Vagina (tissue), 2 donors: ENCODE data around the gene PLAAT3. TPM values are rescaled to one million over a fixed set of nuclear protein-coding genes. Genes with fewer than 3 reads are reported as not detected.
"Not testable (repeated sequence)": the region's sequence is repeated elsewhere in the genome, so short reads cannot be mapped to it uniquely, and the experiment has no call there.

Source experiments
- DNase-seq, 2 donors: peaks; one replicate each; pipeline ENCODE4 v3.0.0-alpha.2; 2017; ENCODE audit errors: extremely low spot score in 2 of 2
- H3K27ac ChIP-seq: fragments of 200-600 bp; sonication (generic); one replicate; pipeline ENCODE4 v1.5.1; 2019
- H3K27me3 ChIP-seq: fragments of 200-600 bp; sonication (generic); one replicate; pipeline ENCODE4 v1.5.1; 2019
- H3K36me3 ChIP-seq, 2 donors: fragments of 200-600 bp; sonication (generic); one replicate each; pipeline ENCODE4 v1.5.1; 2017 to 2019
- H3K4me1 ChIP-seq: fragments of 200-600 bp; sonication (generic); one replicate; pipeline ENCODE4 v1.5.1; 2019
- H3K4me3 ChIP-seq, 2 donors: fragments of 200-600 bp; sonication (generic); 1 replicate in 1 of 2; 2 replicates in 1 of 2; pipeline ENCODE4 v1.5.1; 2016 to 2019
- H3K9me3 ChIP-seq: fragments of 200-600 bp; sonication (generic); one replicate; pipeline ENCODE4 v1.5.1; 2019
- CTCF ChIP-seq, 3 experiments: fragments of 450-650 bp in 2 of 3; fragments of 200-600 bp in 1 of 3; sonication (generic) in 1 of 3; IDR thresholded peaks; one replicate each; pipeline ENCODE4 v1.5.1; 2017 to 2019; ENCODE audit warnings: antibody characterized with exemption in 3 of 3, mild to moderate bottlenecking in 2 of 3, moderate library complexity in 2 of 3
- POLR2A ChIP-seq, 2 donors: fragments of 450-650 bp; IDR thresholded peaks; one replicate each; pipeline ENCODE4 v1.6.1; 2017; ENCODE audit warnings: antibody characterized with exemption in 2 of 2, mild to moderate bottlenecking in 2 of 2, moderate library complexity in 2 of 2
- POLR2AphosphoS5 ChIP-seq, 2 donors: sonication (generic); formaldehyde crosslinking; IDR thresholded peaks; one replicate each; pipeline ENCODE4 v1.9.0; 2017; ENCODE audit warnings: antibody characterized with exemption in 2 of 2, mild to moderate bottlenecking in 2 of 2, low read depth in 1 of 2; ENCODE audit not compliant: insufficient read depth in 1 of 2
- intact Hi-C: fragments of 100-400 bp; cut with DNase I; formaldehyde crosslinking; loops from one replicate; pipeline ENCODE4 v1.15.1; 2023
- total RNA-seq: library from RNA; depleted of rRNA; stranded (reverse); fragments of >200 nt; gene quantifications from one replicate; pipeline ENCODE4 v1.2.3, GENCODE V29; 2016

PLAAT3 gene
- total RNA-seq, 1 donor from 2014 or later = 17.2 TPM

GRCh38 chr11:63551889-63552266 is 62.4 kb downstream of the PLAAT3 start:
- no peaks in the 10 kb centered on the region for H3K9me3 ChIP-seq
- no peak overlapping the region for H3K27ac ChIP-seq
- intact Hi-C loops = no loop called here
- no peak for DNase-seq
- TF ChIP-seq POLR2AphosphoS5 (IDR thresholded peaks at IDR 0.05; ENCODE audit: insufficient read depth in 1 of 2, low read depth in 1 of 2) (no peak), CTCF (IDR thresholded peaks at IDR 0.05) (no peak), POLR2A (IDR thresholded peaks at IDR 0.05) (no peak)
- H3K27me3 ChIP-seq = no peaks in the 10 kb centered on the region
- no peaks in the 10 kb centered on the region for H3K4me1 ChIP-seq
- no peaks in the 10 kb centered on the region for H3K36me3 ChIP-seq
- H3K4me3 ChIP-seq = no peak overlapping the region

GRCh38 chr11:63551091-63551888 is 62.9 kb downstream of the PLAAT3 start:
- H3K4me3 ChIP-seq = no peak overlapping the region
- H3K4me1 ChIP-seq = no peaks in the 10 kb centered on the region
- DNase-seq = no peak

GRCh38 chr11:63550156-63550700 is 64.0 kb downstream of the PLAAT3 start:
- DNase-seq, H3K36me3 ChIP-seq, H3K9me3 ChIP-seq, H3K4me1 ChIP-seq, H3K27me3 ChIP-seq, H3K4me3 ChIP-seq, intact Hi-C loops, H3K27ac ChIP-seq: not testable (repeated sequence)

More at GRCh38 chr11:63551091-63551888, 62.9 kb downstream of the PLAAT3 start:
- no peaks in the 10 kb centered on the region for H3K27me3 ChIP-seq
- TF ChIP-seq POLR2A (IDR thresholded peaks at IDR 0.05) = no peak
- no peaks in the 10 kb centered on the region for H3K36me3 ChIP-seq
- H3K27ac ChIP-seq = no peak overlapping the region
- intact Hi-C loops = no loop called here
- no peaks in the 10 kb centered on the region for H3K9me3 ChIP-seq

GRCh38 chr11:63549411-63549810 is 64.8 kb downstream of the PLAAT3 start:
- Histone ChIP-seq H3K36me3 (no peaks in the 10 kb centered on the region), H3K27ac (no peak overlapping the region), H3K4me3 (no peak overlapping the region), H3K9me3 (no peaks in the 10 kb centered on the region), H3K27me3 (no peaks in the 10 kb centered on the region), H3K4me1 (no peaks in the 10 kb centered on the region)
- no peak for DNase-seq
- TF ChIP-seq CTCF (IDR thresholded peaks at IDR 0.05) (no peak), POLR2A (IDR thresholded peaks at IDR 0.05) (no peak), POLR2AphosphoS5 (IDR thresholded peaks at IDR 0.05; ENCODE audit: insufficient read depth in 1 of 2, low read depth in 1 of 2) (no peak)
- intact Hi-C loops = no loop called here

- no peak overlapping the region for H3K27ac ChIP-seq
- intact Hi-C loops = no loop called here
- no peaks in the 10 kb centered on the region for H3K4me1 ChIP-seq
- no peak for DNase-seq
- no peak for TF ChIP-seq CTCF (IDR thresholded peaks at IDR 0.05)
- no peak for TF ChIP-seq POLR2A (IDR thresholded peaks at IDR 0.05)
- TF ChIP-seq POLR2AphosphoS5 (IDR thresholded peaks at IDR 0.05; ENCODE audit: insufficient read depth in 1 of 2, low read depth in 1 of 2) = no peak
- no peaks in the 10 kb centered on the region for H3K36me3 ChIP-seq
- no peaks in the 10 kb centered on the region for H3K27me3 ChIP-seq
- no peaks in the 10 kb centered on the region for H3K9me3 ChIP-seq
- no peak overlapping the region for H3K4me3 ChIP-seq
Measured at GRCh38 chr11:63548178-63548577, 66.1 kb downstream of the PLAAT3 start.

GRCh38 chr11:63547061-63547460 is 67.2 kb downstream of the PLAAT3 start:
- intact Hi-C loops = no loop called here
- TF ChIP-seq POLR2AphosphoS5 (IDR thresholded peaks at IDR 0.05; ENCODE audit: insufficient read depth in 1 of 2, low read depth in 1 of 2) (no peak), CTCF (IDR thresholded peaks at IDR 0.05) (no peak), POLR2A (IDR thresholded peaks at IDR 0.05) (no peak)

More at GRCh38 chr11:63547061-63547460, 67.2 kb downstream of the PLAAT3 start:
- no peak for DNase-seq
- no peak overlapping the region for H3K4me3 ChIP-seq
- no peaks in the 10 kb centered on the region for H3K36me3 ChIP-seq
- H3K27me3 ChIP-seq = no peaks in the 10 kb centered on the region
- no peaks in the 10 kb centered on the region for H3K4me1 ChIP-seq
- H3K9me3 ChIP-seq = no peaks in the 10 kb centered on the region
- H3K27ac ChIP-seq = no peak overlapping the region
